K562 (cell line): ENCODE results near the gene CD2. TPM values are rescaled to one million over a fixed set of nuclear protein-coding genes. Genes with fewer than 3 reads are reported as not detected.

Source experiments
- ATAC-seq: fragments of 200-7000 bp; cut with Tn5 transposase; 3 replicates; pipeline ENCODE4 v1.9.1; 2020; ENCODE audit warnings: moderate library complexity
- BruUV-seq: library from RNA; stranded (reverse); fragments of 400-500 nt; replicated peaks from 2 replicates; lab custom pipeline; 2021; lab: Mats Ljungman, UMichigan
- CTCF ChIA-PET: fragments of 300-600 bp; formaldehyde crosslinking; extraction: SDS; loops from one replicate; lab custom pipeline; 2021; ENCODE audit warnings: low intra/inter-chr PET ratio; lab: Yijun Ruan, JAX
- POLR2A ChIA-PET: fragments of 300-600, 350-650 bp; sonication (Branson Sonifier 250); formaldehyde crosslinking; extraction: SDS; loops from one replicate; lab custom pipeline; 2021; ENCODE audit warnings: antibody characterized with exemption, inconsistent platforms; lab: Yijun Ruan, JAX
- DNase-seq, 4 experiments: peaks; one replicate each; pipeline versions ENCODE4 v3.0.0 to v3.0.0-alpha.2; 2011 to 2018; ENCODE audit warnings: low spot score in 3 of 4, mixed read lengths in 3 of 4; ENCODE audit errors: extremely low read depth in 1 of 4
- FAIRE-seq: peaks from 2 replicates; lab custom pipeline; 2011; peaks lifted over from hg19 to GRCh38; lab: Jason Lieb, UNC
- H2AFZ ChIP-seq: 2 replicates; pipeline ENCODE4 v1.6.0; 2011; ENCODE audit warnings: low read depth, low read length, control low read depth, inconsistent platforms
- H3K27ac ChIP-seq: fragments of 200-600 bp; 3 replicates; pipeline ENCODE4 v1.8.0; 2011; ENCODE audit warnings: low read depth, mild to moderate bottlenecking, control low read depth, inconsistent platforms, low read length, moderate library complexity, mixed read lengths; ENCODE audit errors: extremely low read depth
- H3K27me3 ChIP-seq, 2 experiments: fragments of 300-600 bp in 1 of 2; 2 replicates in 1 of 2; 3 replicates in 1 of 2; pipeline versions ENCODE4 v1.6.0 to v1.8.0; 2011; ENCODE audit warnings: inconsistent platforms in 2 of 2, low read length in 2 of 2, mild to moderate bottlenecking in 1 of 2, mixed read lengths in 1 of 2, moderate library complexity in 1 of 2; ENCODE audit not compliant: control insufficient read depth in 2 of 2, insufficient read depth in 2 of 2
- H3K36me3 ChIP-seq: fragments of 300-600 bp; 3 replicates; pipeline ENCODE4 v1.8.0; 2011; ENCODE audit warnings: mild to moderate bottlenecking, low read length, inconsistent platforms; ENCODE audit not compliant: control insufficient read depth, insufficient read depth
- H3K4me1 ChIP-seq, 2 experiments: fragments of 200-600 bp in 1 of 2; replicated peaks in 1 of 2; 2 replicates in 1 of 2; 3 replicates in 1 of 2; pipeline versions ENCODE4 v1.5.1 to v1.8.0; 2011; ENCODE audit warnings: inconsistent platforms in 2 of 2, low read length in 2 of 2, mild to moderate bottlenecking in 1 of 2, mixed read lengths in 1 of 2, moderate library complexity in 1 of 2; ENCODE audit not compliant: control insufficient read depth in 2 of 2, insufficient read depth in 2 of 2
- H3K4me2 ChIP-seq: 2 replicates; pipeline ENCODE4 v1.6.1; 2011; ENCODE audit warnings: low read length, control low read depth, inconsistent platforms, mixed read lengths; ENCODE audit not compliant: insufficient read depth
- H3K4me3 ChIP-seq: fragments of 200-600 bp; sonication (generic), shearing (Covaris generic); 2 replicates; pipeline ENCODE4 v1.5.1; 2016; ENCODE audit warnings: control low read depth, inconsistent platforms
- H3K79me2 ChIP-seq: fragments of 200-600 bp; 3 replicates; pipeline ENCODE4 v1.8.0; 2011; ENCODE audit warnings: low read length, inconsistent platforms; ENCODE audit not compliant: control insufficient read depth, insufficient read depth
- H3K9ac ChIP-seq, 2 experiments: 2 replicates each; pipeline versions ENCODE4 v1.6.0 to v1.6.1; 2011; ENCODE audit warnings: low read depth in 2 of 2, low read length in 2 of 2, control low read depth in 1 of 2, inconsistent platforms in 1 of 2, mild to moderate bottlenecking in 1 of 2, mixed read lengths in 1 of 2; ENCODE audit not compliant: insufficient read depth in 1 of 2
- H3K9me1 ChIP-seq: one replicate; pipeline ENCODE4 v1.6.0; 2011; ENCODE audit warnings: inconsistent platforms, mild to moderate bottlenecking, low read length, moderate library complexity; ENCODE audit not compliant: control insufficient read depth, insufficient read depth
- H3K9me3 ChIP-seq: replicated peaks from 2 replicates; pipeline ENCODE4 v1.5.1; 2011; ENCODE audit warnings: low read depth, low read length, inconsistent platforms; ENCODE audit not compliant: control insufficient read depth, insufficient read depth
- H4K20me1 ChIP-seq: replicated peaks from 2 replicates; pipeline ENCODE4 v1.6.1; 2011; ENCODE audit warnings: low read length, inconsistent platforms, mixed read lengths; ENCODE audit not compliant: control insufficient read depth, insufficient read depth
- CBFA2T2 ChIP-seq: fragments of 450-650 bp; conservative IDR thresholded peaks from 2 replicates; pipeline ENCODE4 v1.6.1; 2017; ENCODE audit warnings: mild to moderate bottlenecking
- CBFA2T3 ChIP-seq: fragments of 450-650 bp; IDR thresholded peaks from 2 replicates; pipeline ENCODE4 v1.6.1; 2017
- ELF1 ChIP-seq: fragments of 200-800 bp; sonication (Bioruptor generic); IDR thresholded peaks from 2 replicates; pipeline ENCODE4 v1.6.1; 2016; ENCODE audit warnings: missing genetic modification characterization, missing compliant biosample characterization
- HMG20B ChIP-seq: fragments of 250-450 bp; sonication (Bioruptor Pico); IDR thresholded peaks from 2 replicates; pipeline ENCODE4 v1.5.0; 2021; ENCODE audit warnings: mild to moderate bottlenecking
- KDM4B ChIP-seq, 2 experiments: fragments of 450-650 bp in 1 of 2; sonication (generic) in 1 of 2; IDR thresholded peaks; 2 replicates each; pipeline ENCODE4 v1.6.1; 2016 to 2017; ENCODE audit warnings: borderline replicate concordance in 2 of 2, antibody characterized with exemption in 1 of 2, low read depth in 1 of 2, mild to moderate bottlenecking in 1 of 2
- MAFG ChIP-seq: fragments of 450-650 bp; conservative IDR thresholded peaks from 2 replicates; pipeline ENCODE4 v1.6.1; 2016; ENCODE audit warnings: missing genetic modification characterization, missing compliant biosample characterization
- NBN ChIP-seq: fragments of 450-650 bp; IDR thresholded peaks from 2 replicates; pipeline ENCODE4 v1.6.1; 2016; ENCODE audit warnings: low read depth, mild to moderate bottlenecking
- NR4A1 ChIP-seq, 2 experiments: fragments of 250-450 bp in 1 of 2; fragments of 450-650 bp in 1 of 2; sonication (Bioruptor Pico) in 1 of 2; IDR thresholded peaks; 2 replicates each; pipeline versions ENCODE4 v1.4.0 to v1.6.1; 2016 to 2020; ENCODE audit warnings: mild to moderate bottlenecking in 2 of 2, missing compliant biosample characterization in 1 of 2, missing genetic modification characterization in 1 of 2, moderate library complexity in 1 of 2
- POLR2AphosphoS2 ChIP-seq: IDR thresholded peaks from 2 replicates; pipeline ENCODE4 v1.6.1; 2012; ENCODE audit warnings: low read length, improper control_type of control experiment
- POLR2H ChIP-seq: IDR thresholded peaks from 2 replicates; pipeline ENCODE4 v1.6.1; 2016; ENCODE audit warnings: missing genetic modification characterization, low read depth, mild to moderate bottlenecking, control low read depth, missing compliant biosample characterization, moderate library complexity
- SAFB2 ChIP-seq: fragments of 200-400 bp; formaldehyde crosslinking; IDR thresholded peaks from 2 replicates; pipeline ENCODE4 v1.6.1; 2018; ENCODE audit warnings: borderline replicate concordance, low read length, low read depth, moderate library complexity; ENCODE audit not compliant: severe bottlenecking
- ZBTB17 ChIP-seq: fragments of 450-650 bp; formaldehyde crosslinking; IDR thresholded peaks from 2 replicates; pipeline ENCODE4 v1.4.0; 2020; ENCODE audit warnings: mild to moderate bottlenecking
- ZNF174 ChIP-seq: fragments of 250-450 bp; sonication (Bioruptor Pico); IDR thresholded peaks from 2 replicates; pipeline ENCODE4 v1.4.0; 2020; ENCODE audit warnings: mild to moderate bottlenecking
- ZZZ3 ChIP-seq: fragments of 450-650 bp; IDR thresholded peaks from 2 replicates; pipeline ENCODE4 v1.6.1; 2016; ENCODE audit warnings: antibody characterized with exemption, mild to moderate bottlenecking, moderate library complexity
- WGBS: fragments of 100-300 bp; shearing (Covaris generic); methylation state at CpG from one replicate; pipeline ENCODE4 v1.1.6; 2016; ENCODE audit warnings: low coverage, mixed read lengths; ENCODE audit not compliant: insufficient coverage; ENCODE audit errors: missing lambda C conversion rate; 5-methylcytosine and 5-hydroxymethylcytosine counted together
- in situ Hi-C: fragments of 300-500 bp; cut with MboI; formaldehyde crosslinking; loops from 4 replicates; pipeline ENCODE4 v1.15.0; 2018; ENCODE audit warnings: inconsistent platforms, mixed read lengths
- intact Hi-C: fragments of 100-400 bp; cut with micrococcal nuclease; formaldehyde crosslinking; loops from 2 replicates; pipeline ENCODE4 v1.14.2; 2022
- polyA plus RNA-seq, 8 experiments: library from polyadenylated mRNA; depleted of rRNA in 4 of 8; stranded (reverse) in 5 of 8; unstranded in 3 of 8; fragments of >200 nt; fragmentation: Nextera tagmentation in 2 of 8; fragmentation: Illumina TruSeq in 1 of 8; extraction: Ambion mirVana in 2 of 8; extraction: Trizol in 1 of 8; gene quantifications; 2 replicates each; pipeline versions ENCODE4 v1.2.1 to v1.2.3, GENCODE V29; 2011 to 2014; ENCODE audit warnings: inconsistent platforms in 1 of 8, missing spikeins in 1 of 8
- total RNA-seq, 7 experiments: library from RNA; depleted of rRNA in 6 of 7; stranded (reverse); fragments of >200 nt in 6 of 7; fragmentation: Illumina TruSeq in 2 of 7; extraction: Trizol in 2 of 7; gene quantifications; 2 replicates each; pipeline versions ENCODE4 v1.2.1 to v1.2.3, GENCODE V29; 2011 to 2021; ENCODE audit warnings: low replicate concordance in 1 of 7
- TF ChIP-seq, protein P1 (sequence below): conservative IDR thresholded peaks from 2 replicates; pipeline ENCODE4 v1.6.1; 2011; ENCODE audit warnings: low read depth, mild to moderate bottlenecking, low read length; ENCODE audit not compliant: control insufficient read depth
- TF ChIP-seq, protein P2 (sequence below), 2 experiments: fragments of 150-350 bp in 1 of 2; IDR thresholded peaks; 2 replicates each; pipeline ENCODE4 v1.6.1; 2012 to 2016; ENCODE audit warnings: low read depth in 2 of 2, low read length in 2 of 2, mild to moderate bottlenecking in 1 of 2, moderate library complexity in 1 of 2
- TF ChIP-seq, protein P3 (sequence below): fragments of 250-450 bp; sonication (Bioruptor Pico); IDR thresholded peaks from 2 replicates; pipeline ENCODE4 v1.4.0; 2020; ENCODE audit warnings: mild to moderate bottlenecking

CD2 gene
- total and polyA plus RNA-seq, 9 of the 15 experiments (the other 6 are each of a cell fraction or from before 2014, with no cell fraction given): 0.07 to 0.16 TPM; not detected in 7

DNA sequence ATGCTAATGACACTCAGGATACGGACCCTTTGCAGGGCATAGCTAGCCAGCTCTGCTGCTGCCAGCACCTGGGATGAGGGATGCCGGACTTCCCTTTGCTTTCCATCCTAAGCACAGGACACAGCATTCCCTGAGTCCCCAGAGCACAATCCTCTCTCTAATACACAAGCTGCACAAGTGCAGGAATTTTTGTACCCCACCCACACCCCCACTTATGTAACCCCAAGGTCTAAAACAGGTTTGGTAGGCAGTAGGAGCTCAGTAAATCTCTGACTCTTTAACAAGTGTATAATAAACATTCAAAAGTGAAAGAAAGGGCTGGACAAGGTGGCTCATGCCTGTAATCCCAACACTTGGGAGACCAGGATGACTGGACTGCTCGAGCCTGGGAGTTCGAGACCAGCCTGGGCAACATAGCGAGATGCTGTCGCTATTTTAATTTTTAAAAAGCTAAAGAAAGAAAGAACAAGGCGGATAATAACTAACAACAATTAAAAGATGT lies 44.5 kb upstream of the CD2 start:
- no peaks in the 10 kb centered on the region for H3K9me3 ChIP-seq
- H2AFZ ChIP-seq: no peak overlapping the region
- no peak overlapping the region for H3K9ac ChIP-seq
- ATAC-seq (no peak), FAIRE-seq (no peak), DNase-seq (no peak)
- BruUV-seq: no TSS peak
- H3K4me1 ChIP-seq: no peaks in the 10 kb centered on the region; a peak in 1 of 5 replicates
- H3K4me3 ChIP-seq: no peak overlapping the region
- H3K27ac ChIP-seq: no peak overlapping the region
- 47% methylated on average over 7 of the region's 7 CpGs for WGBS
- in situ Hi-C loops: no loop called here
- ChIA-PET CTCF (no interaction called here), POLR2A (interaction anchor here (0.7 to 1.4 kb wide), 4 partner anchors 18 to 138 kb away, joined by 3 read pairs; no protein-coding TSS in a partner anchor)
- no peaks in the 10 kb centered on the region for H3K27me3 ChIP-seq
- H4K20me1 ChIP-seq: no peaks in the 10 kb centered on the region
- intact Hi-C loops: no loop called here
- H3K4me2 ChIP-seq: no peak overlapping the region
- no peaks in the 10 kb centered on the region for H3K36me3 ChIP-seq
- H3K79me2 ChIP-seq: no peaks in the 10 kb centered on the region
- no peaks in the 10 kb centered on the region for H3K9me1 ChIP-seq
- no peak for TF ChIP-seq ZNF174 (CRISPR knock-in tag)
- no peak for TF ChIP-seq SAFB2
- no peak for TF ChIP-seq CBFA2T3
- no peak for TF ChIP-seq POLR2H (tag)
- TF ChIP-seq ZZZ3: no peak
- TF ChIP-seq, protein P1, sequence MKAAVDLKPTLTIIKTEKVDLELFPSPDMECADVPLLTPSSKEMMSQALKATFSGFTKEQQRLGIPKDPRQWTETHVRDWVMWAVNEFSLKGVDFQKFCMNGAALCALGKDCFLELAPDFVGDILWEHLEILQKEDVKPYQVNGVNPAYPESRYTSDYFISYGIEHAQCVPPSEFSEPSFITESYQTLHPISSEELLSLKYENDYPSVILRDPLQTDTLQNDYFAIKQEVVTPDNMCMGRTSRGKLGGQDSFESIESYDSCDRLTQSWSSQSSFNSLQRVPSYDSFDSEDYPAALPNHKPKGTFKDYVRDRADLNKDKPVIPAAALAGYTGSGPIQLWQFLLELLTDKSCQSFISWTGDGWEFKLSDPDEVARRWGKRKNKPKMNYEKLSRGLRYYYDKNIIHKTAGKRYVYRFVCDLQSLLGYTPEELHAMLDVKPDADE: no peak
- no peak for TF ChIP-seq CBFA2T2
- TF ChIP-seq NR4A1 (CRISPR knock-in tag; IDR thresholded peaks at IDR 0.05): no peak
- TF ChIP-seq NR4A1 (tag; IDR thresholded peaks at IDR 0.05): no peak
- TF ChIP-seq, protein P2, sequence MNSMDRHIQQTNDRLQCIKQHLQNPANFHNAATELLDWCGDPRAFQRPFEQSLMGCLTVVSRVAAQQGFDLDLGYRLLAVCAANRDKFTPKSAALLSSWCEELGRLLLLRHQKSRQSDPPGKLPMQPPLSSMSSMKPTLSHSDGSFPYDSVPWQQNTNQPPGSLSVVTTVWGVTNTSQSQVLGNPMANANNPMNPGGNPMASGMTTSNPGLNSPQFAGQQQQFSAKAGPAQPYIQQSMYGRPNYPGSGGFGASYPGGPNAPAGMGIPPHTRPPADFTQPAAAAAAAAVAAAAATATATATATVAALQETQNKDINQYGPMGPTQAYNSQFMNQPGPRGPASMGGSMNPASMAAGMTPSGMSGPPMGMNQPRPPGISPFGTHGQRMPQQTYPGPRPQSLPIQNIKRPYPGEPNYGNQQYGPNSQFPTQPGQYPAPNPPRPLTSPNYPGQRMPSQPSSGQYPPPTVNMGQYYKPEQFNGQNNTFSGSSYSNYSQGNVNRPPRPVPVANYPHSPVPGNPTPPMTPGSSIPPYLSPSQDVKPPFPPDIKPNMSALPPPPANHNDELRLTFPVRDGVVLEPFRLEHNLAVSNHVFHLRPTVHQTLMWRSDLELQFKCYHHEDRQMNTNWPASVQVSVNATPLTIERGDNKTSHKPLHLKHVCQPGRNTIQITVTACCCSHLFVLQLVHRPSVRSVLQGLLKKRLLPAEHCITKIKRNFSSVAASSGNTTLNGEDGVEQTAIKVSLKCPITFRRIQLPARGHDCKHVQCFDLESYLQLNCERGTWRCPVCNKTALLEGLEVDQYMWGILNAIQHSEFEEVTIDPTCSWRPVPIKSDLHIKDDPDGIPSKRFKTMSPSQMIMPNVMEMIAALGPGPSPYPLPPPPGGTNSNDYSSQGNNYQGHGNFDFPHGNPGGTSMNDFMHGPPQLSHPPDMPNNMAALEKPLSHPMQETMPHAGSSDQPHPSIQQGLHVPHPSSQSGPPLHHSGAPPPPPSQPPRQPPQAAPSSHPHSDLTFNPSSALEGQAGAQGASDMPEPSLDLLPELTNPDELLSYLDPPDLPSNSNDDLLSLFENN (IDR thresholded peaks at IDR 0.05; ENCODE audit: low read depth in 2 of 2, low read length in 2 of 2): no peak
- TF ChIP-seq POLR2AphosphoS2: no peak
- no peak for TF ChIP-seq ELF1
- TF ChIP-seq NBN: no peak
- TF ChIP-seq KDM4B (IDR thresholded peaks at IDR 0.05; ENCODE audit: borderline replicate concordance in 2 of 2, low read depth in 1 of 2): no peak
- TF ChIP-seq MAFG (tag): no peak
- TF ChIP-seq HMG20B (CRISPR knock-in tag): no peak
- TF ChIP-seq, protein P3, sequence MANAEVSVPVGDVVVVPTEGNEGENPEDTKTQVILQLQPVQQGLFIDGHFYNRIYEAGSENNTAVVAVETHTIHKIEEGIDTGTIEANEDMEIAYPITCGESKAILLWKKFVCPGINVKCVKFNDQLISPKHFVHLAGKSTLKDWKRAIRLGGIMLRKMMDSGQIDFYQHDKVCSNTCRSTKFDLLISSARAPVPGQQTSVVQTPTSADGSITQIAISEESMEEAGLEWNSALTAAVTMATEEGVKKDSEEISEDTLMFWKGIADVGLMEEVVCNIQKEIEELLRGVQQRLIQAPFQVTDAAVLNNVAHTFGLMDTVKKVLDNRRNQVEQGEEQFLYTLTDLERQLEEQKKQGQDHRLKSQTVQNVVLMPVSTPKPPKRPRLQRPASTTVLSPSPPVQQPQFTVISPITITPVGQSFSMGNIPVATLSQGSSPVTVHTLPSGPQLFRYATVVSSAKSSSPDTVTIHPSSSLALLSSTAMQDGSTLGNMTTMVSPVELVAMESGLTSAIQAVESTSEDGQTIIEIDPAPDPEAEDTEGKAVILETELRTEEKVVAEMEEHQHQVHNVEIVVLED: no peak
- TF ChIP-seq ZBTB17 (CRISPR knock-in tag): no peak
